K562 (cell line): ENCODE data around the gene SSU72. TPM values are rescaled to one million over a fixed set of nuclear protein-coding genes. Genes with fewer than 3 reads are reported as not detected.
A peak's percentile ranks its signal among the peaks of the same experiment; 100 is the strongest.

ENCODE experiments used
- CCNT2 ChIP-seq: IDR thresholded peaks from 2 replicates; pipeline ENCODE4 v1.6.1; 2011; ENCODE audit warnings: borderline replicate concordance, low read depth, mild to moderate bottlenecking, moderate library complexity, mixed read lengths, low read length; ENCODE audit not compliant: insufficient read length; ENCODE audit errors: extremely low read depth
- CLOCK ChIP-seq: fragments of 250-450 bp; sonication (Bioruptor Pico); IDR thresholded peaks from 2 replicates; pipeline ENCODE4 v1.4.0; 2020; ENCODE audit warnings: mild to moderate bottlenecking, moderate library complexity, borderline replicate concordance
- DLX4 ChIP-seq: fragments of 250-450 bp; sonication (Bioruptor Pico); IDR thresholded peaks from 2 replicates; pipeline ENCODE4 v1.6.1; 2021; ENCODE audit warnings: mild to moderate bottlenecking
- KDM5B ChIP-seq: fragments of 200-600 bp; sonication (generic); IDR thresholded peaks from 2 replicates; pipeline ENCODE4 v1.6.1; 2012; ENCODE audit warnings: low read depth, mild to moderate bottlenecking, moderate library complexity, low read length, control low read depth, inconsistent platforms; ENCODE audit not compliant: insufficient replicate concordance
- PHB2 ChIP-seq: fragments of 450-650 bp; IDR thresholded peaks from 2 replicates; pipeline ENCODE4 v1.6.1; 2017; ENCODE audit warnings: low read depth
- RBFOX2 ChIP-seq: fragments of 200-400 bp; formaldehyde crosslinking; IDR thresholded peaks from 2 replicates; pipeline ENCODE4 v1.6.1; 2017; ENCODE audit warnings: low read depth, mild to moderate bottlenecking, low read length, moderate library complexity
- SIX5 ChIP-seq, 2 experiments: IDR thresholded peaks; 2 replicates each; pipeline ENCODE4 v1.6.1; 2011; ENCODE audit warnings: low read length in 2 of 2, borderline replicate concordance in 1 of 2, low read depth in 1 of 2, mild to moderate bottlenecking in 1 of 2, moderate library complexity in 1 of 2; ENCODE audit not compliant: insufficient read depth in 1 of 2
- TEAD1 ChIP-seq, 2 experiments: fragments of 450-650 bp in 1 of 2; sonication (generic) in 1 of 2; formaldehyde crosslinking; IDR thresholded peaks; 2 replicates each; pipeline versions ENCODE4 v1.4.0 to v1.8.0; 2020 to 2022; ENCODE audit warnings: mild to moderate bottlenecking in 2 of 2, missing genetic modification reagents in 1 of 2
- ZNF263 ChIP-seq: sonication (generic); formaldehyde crosslinking; IDR thresholded peaks from 2 replicates; pipeline ENCODE4 v1.8.0; 2022; ENCODE audit warnings: mild to moderate bottlenecking, missing genetic modification reagents, borderline replicate concordance
- polyA plus RNA-seq, 8 experiments: library from polyadenylated mRNA; depleted of rRNA in 4 of 8; stranded (reverse) in 5 of 8; unstranded in 3 of 8; fragments of >200 nt; fragmentation: Nextera tagmentation in 2 of 8; fragmentation: Illumina TruSeq in 1 of 8; extraction: Ambion mirVana in 2 of 8; extraction: Trizol in 1 of 8; gene quantifications; 2 replicates each; pipeline versions ENCODE4 v1.2.1 to v1.2.3, GENCODE V29; 2011 to 2014; ENCODE audit warnings: inconsistent platforms in 1 of 8, missing spikeins in 1 of 8
- total RNA-seq, 7 experiments: library from RNA; depleted of rRNA in 6 of 7; stranded (reverse); fragments of >200 nt in 6 of 7; fragmentation: Illumina TruSeq in 2 of 7; extraction: Trizol in 2 of 7; gene quantifications; 2 replicates each; pipeline versions ENCODE4 v1.2.1 to v1.2.3, GENCODE V29; 2011 to 2021; ENCODE audit warnings: low replicate concordance in 1 of 7
- TF ChIP-seq, protein P1 (sequence below): sonication (generic); formaldehyde crosslinking; IDR thresholded peaks from 2 replicates; pipeline ENCODE4 v1.8.1; 2022; ENCODE audit warnings: missing genetic modification reagents
- TF ChIP-seq, protein P2 (sequence below): fragments of 250-450 bp; sonication (Bioruptor Pico); IDR thresholded peaks from 2 replicates; pipeline ENCODE4 v1.9.0; 2021; ENCODE audit warnings: mild to moderate bottlenecking, inconsistent platforms
- TF ChIP-seq, protein P3 (sequence below): conservative IDR thresholded peaks from 2 replicates; pipeline ENCODE4 v1.6.1; 2011; ENCODE audit warnings: low read depth, mild to moderate bottlenecking, low read length; ENCODE audit not compliant: control insufficient read depth

Gene SSU72
- total and polyA plus RNA-seq, 9 of the 15 experiments (the other 6 are each of a cell fraction or from before 2014, with no cell fraction given), result 70.8 to 201 (median 94.6) TPM

- TF ChIP-seq, protein P1, sequence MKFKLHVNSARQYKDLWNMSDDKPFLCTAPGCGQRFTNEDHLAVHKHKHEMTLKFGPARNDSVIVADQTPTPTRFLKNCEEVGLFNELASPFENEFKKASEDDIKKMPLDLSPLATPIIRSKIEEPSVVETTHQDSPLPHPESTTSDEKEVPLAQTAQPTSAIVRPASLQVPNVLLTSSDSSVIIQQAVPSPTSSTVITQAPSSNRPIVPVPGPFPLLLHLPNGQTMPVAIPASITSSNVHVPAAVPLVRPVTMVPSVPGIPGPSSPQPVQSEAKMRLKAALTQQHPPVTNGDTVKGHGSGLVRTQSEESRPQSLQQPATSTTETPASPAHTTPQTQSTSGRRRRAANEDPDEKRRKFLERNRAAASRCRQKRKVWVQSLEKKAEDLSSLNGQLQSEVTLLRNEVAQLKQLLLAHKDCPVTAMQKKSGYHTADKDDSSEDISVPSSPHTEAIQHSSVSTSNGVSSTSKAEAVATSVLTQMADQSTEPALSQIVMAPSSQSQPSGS (CRISPR knock-in tag), result no peak
- TF ChIP-seq RBFOX2 (peak; percentile 97), PHB2 (no peak), DLX4 (CRISPR knock-in tag) (no peak), CCNT2 (peak; percentile 56), KDM5B (peak; percentile 30), SIX5 (IDR thresholded peaks at IDR 0.05; ENCODE audit: borderline replicate concordance in 1 of 2, insufficient read depth in 1 of 2, low read depth in 1 of 2, low read length in 2 of 2) (peak; percentile 17 to 35; a peak in 1 of 4 replicates), TEAD1 (CRISPR knock-in tag; IDR thresholded peaks at IDR 0.05) (peak in 1 of 2 experiments; percentile 71; a peak in 2 of 4 replicates), ZNF263 (CRISPR knock-in tag) (no peak; the same call in 1 of the 2 replicates), CLOCK (CRISPR knock-in tag) (no peak)
- TF ChIP-seq, protein P2, sequence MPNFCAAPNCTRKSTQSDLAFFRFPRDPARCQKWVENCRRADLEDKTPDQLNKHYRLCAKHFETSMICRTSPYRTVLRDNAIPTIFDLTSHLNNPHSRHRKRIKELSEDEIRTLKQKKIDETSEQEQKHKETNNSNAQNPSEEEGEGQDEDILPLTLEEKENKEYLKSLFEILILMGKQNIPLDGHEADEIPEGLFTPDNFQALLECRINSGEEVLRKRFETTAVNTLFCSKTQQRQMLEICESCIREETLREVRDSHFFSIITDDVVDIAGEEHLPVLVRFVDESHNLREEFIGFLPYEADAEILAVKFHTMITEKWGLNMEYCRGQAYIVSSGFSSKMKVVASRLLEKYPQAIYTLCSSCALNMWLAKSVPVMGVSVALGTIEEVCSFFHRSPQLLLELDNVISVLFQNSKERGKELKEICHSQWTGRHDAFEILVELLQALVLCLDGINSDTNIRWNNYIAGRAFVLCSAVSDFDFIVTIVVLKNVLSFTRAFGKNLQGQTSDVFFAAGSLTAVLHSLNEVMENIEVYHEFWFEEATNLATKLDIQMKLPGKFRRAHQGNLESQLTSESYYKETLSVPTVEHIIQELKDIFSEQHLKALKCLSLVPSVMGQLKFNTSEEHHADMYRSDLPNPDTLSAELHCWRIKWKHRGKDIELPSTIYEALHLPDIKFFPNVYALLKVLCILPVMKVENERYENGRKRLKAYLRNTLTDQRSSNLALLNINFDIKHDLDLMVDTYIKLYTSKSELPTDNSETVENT (CRISPR knock-in tag), result peak; percentile 19; the same call in 1 of the 2 replicates
- TF ChIP-seq, protein P3, sequence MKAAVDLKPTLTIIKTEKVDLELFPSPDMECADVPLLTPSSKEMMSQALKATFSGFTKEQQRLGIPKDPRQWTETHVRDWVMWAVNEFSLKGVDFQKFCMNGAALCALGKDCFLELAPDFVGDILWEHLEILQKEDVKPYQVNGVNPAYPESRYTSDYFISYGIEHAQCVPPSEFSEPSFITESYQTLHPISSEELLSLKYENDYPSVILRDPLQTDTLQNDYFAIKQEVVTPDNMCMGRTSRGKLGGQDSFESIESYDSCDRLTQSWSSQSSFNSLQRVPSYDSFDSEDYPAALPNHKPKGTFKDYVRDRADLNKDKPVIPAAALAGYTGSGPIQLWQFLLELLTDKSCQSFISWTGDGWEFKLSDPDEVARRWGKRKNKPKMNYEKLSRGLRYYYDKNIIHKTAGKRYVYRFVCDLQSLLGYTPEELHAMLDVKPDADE, result peak; percentile 71; the same call in 1 of the 2 replicates
Measured at GRCh38 chr1:1511533-1512285, 63.0 kb downstream of the SSU72 start, which contains the start of gene ATAD3A (continued).
